AG10803 (cell line): Measurements from ENCODE around the gene CELF2.
"Not testable (repeated sequence)": the region's sequence is repeated elsewhere in the genome, so short reads cannot be mapped to it uniquely, and the experiment has no call there.

Source experiments
- DNase-seq: peaks from one replicate; pipeline ENCODE4 v3.0.0; 2010; ENCODE audit warnings: low read depth
- H3K4me3 ChIP-seq: 2 replicates; pipeline ENCODE4 v1.5.1; 2011; ENCODE audit warnings: mild to moderate bottlenecking, low read length, control low read depth
- CTCF ChIP-seq: conservative IDR thresholded peaks from 2 replicates; pipeline ENCODE4 v1.5.1; 2011; ENCODE audit warnings: mild to moderate bottlenecking, low read length, control low read depth, inconsistent platforms

The CELF2 gene

GRCh38 chr10:11178606-11179515 lies 161.2 kb downstream of the CELF2 start:
- no peak for TF ChIP-seq CTCF
- peak; percentile 30 for DNase-seq
- no peak overlapping the region for H3K4me3 ChIP-seq

DNA sequence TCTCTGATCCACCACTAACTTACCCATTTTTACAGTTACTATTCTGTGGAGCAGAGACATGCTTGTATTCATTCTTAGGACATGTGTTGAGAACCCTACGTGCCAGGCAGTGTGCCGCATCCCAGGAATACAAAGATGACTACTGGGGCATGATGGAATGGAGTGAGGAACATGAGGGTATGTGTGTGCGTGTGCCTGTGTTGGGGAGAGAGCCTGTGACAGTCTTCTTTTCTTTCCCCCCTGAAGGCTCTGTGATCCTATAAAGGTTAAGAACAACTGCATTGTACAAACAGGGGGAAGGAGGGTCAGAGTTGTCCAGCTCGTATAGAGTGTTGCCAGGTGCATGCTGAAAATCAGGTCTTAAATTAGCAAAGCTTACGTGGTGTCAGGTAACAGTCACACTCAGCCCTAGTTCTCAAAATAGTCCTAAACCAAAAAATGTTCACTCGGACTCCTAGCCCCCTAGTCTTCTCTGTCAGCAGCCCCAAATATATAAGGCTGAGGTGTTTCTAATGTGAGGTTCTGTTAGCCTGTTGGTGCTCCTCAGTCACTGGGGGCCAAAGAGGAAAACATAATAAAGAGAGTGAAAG lies 161.9 kb downstream of the CELF2 start:
- H3K4me3 ChIP-seq: no peak overlapping the region
- TF ChIP-seq CTCF: no peak
- DNase-seq: no peak

DNA sequence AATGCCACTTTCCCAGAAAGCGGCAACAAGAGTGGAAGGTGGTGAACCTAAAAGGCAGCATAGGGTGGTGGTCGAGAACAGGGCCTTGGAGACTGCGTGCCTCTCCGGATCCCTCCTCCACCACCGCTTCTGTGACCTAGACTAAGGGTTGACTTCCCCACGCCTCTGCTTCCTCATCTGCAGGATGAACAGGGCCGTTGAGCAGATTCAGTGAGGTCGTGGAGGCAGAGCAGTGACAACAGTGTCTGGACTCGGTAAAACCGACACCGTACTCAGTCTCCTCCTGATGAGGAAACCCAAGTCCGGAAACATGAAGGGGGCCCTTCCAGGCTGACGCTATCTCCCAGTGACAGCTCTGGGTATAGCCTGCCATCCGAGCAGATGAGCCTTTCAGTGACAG lies 162.6 kb downstream of the CELF2 start:
- H3K4me3 ChIP-seq: no peak overlapping the region
- DNase-seq: no peak
- TF ChIP-seq CTCF: no peak

DNA sequence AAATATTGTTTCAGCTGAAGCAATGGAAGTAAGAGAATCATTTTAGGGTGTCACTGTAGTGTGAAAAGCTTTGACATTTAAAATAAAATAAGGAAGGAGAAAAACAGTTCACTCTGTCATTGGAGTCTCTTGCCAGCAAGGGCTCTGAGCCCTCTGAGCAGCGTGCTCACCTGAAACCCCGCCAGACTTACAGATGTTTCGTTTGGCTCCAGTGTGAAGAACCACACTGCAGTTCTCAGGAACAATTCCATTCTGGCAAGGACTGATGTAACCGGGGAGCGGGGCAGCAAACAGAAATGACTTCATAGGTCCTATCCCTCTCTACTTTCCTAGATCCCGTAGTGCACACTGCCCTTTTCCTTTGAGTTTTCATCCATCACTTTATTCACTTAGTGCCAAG lies 164.3 kb downstream of the CELF2 start:
- TF ChIP-seq CTCF: no peak
- no peak overlapping the region for H3K4me3 ChIP-seq
- peak; percentile 30 for DNase-seq

DNA sequence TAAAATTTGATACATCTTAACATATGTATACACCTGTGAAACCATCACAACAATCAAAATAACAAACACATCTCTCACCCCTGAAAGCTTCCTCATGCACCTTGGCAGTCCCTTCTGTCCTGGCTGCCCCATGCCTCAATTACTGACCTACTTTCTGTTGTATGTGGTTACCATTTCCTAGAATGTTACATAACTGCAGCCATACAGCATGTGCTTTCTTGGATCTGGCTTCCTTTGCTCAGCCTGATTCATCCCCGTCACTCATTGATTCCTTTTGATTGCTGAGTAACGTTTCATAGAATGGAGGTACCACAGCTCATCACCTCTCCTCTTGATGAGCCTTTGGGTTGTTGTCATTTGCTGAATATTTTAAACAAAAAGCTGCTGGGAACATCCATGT lies 165.3 kb downstream of the CELF2 start:
- TF ChIP-seq CTCF: no peak
- no peak overlapping the region for H3K4me3 ChIP-seq
- DNase-seq: no peak

DNA sequence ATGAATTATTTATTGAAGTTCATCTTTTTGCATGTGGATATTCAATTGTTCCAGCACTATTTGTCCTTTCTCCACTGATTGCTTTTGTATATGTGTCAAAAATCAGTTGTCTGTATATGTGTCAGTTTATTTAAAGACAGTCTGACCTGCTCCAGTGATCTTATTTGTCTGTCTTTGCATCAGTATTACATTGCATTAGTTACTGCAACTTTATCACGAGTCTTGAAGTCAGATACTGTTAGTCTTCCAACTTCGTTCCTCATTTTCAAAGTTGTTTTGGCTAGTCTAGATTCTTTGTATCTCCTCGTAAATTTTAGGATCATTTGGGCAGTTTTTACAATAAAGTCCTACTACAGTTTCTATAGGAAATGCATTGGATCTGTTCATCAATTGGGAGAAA lies 166.4 kb downstream of the CELF2 start:
- H3K4me3 ChIP-seq: no peak overlapping the region
- TF ChIP-seq CTCF: no peak
- no peak for DNase-seq

- not testable (repeated sequence) for DNase-seq, H3K4me3 ChIP-seq
Measured at GRCh38 chr10:11185128-11185665, 167.5 kb downstream of the CELF2 start.
